Gastrocnemius medialis (tissue), 4 donors: ENCODE data around the gene SPTSSB.

Source experiments
- CTCF ChIP-seq, 5 experiments: fragments of 450-650 bp in 3 of 5; fragments of 200-600 bp in 2 of 5; sonication (generic) in 2 of 5; IDR thresholded peaks in 4 of 5; conservative IDR thresholded peaks in 1 of 5; 1 replicate in 4 of 5; 2 replicates in 1 of 5; pipeline ENCODE4 v1.5.1; 2016 to 2019; ENCODE audit warnings: antibody characterized with exemption in 5 of 5, mild to moderate bottlenecking in 3 of 5, moderate library complexity in 3 of 5
- POLR2A ChIP-seq, 2 donors: fragments of 450-650 bp; IDR thresholded peaks; one replicate each; pipeline ENCODE4 v1.6.1; 2017; ENCODE audit warnings: antibody characterized with exemption in 2 of 2, mild to moderate bottlenecking in 2 of 2, moderate library complexity in 2 of 2

- TF ChIP-seq CTCF (IDR thresholded peaks at IDR 0.05 in 4 of 5, conservative IDR thresholded peaks at IDR 0.05 in 1 of 5) = no peak
- TF ChIP-seq POLR2A (IDR thresholded peaks at IDR 0.05) = no peak
Observed at GRCh38 chr3:161405836-161406235, 34.5 kb upstream of the SPTSSB start.
